DMS153 (cell line): Measurements from ENCODE around the gene SECTM1.

Experiments used
- DNase-seq: peaks from one replicate; lab custom pipeline; 2025; lab: John Stamatoyannopoulos, UW

The SECTM1 gene

GRCh38 chr17:82315703-82316358, 17.7 kb downstream of the SECTM1 start:
- no peak for DNase-seq

- DNase-seq, result no peak
These were observed 18.6 kb downstream of the SECTM1 start for GRCh38 chr17:82314727-82315605.

GRCh38 chr17:82314012-82314726, 19.4 kb downstream of the SECTM1 start:
- DNase-seq, result no peak

- DNase-seq, result no peak
These were observed 20.2 kb downstream of the SECTM1 start for GRCh38 chr17:82313195-82314011.

- no peak for DNase-seq
These were observed 21.6 kb downstream of the SECTM1 start for GRCh38 chr17:82311971-82312370.

GRCh38 chr17:82310877-82311276, 22.7 kb downstream of the SECTM1 start:
- no peak for DNase-seq

- no peak for DNase-seq
These were observed 23.7 kb downstream of the SECTM1 start for GRCh38 chr17:82309656-82310570.

GRCh38 chr17:82305727-82306300, 27.8 kb downstream of the SECTM1 start:
- DNase-seq, result no peak

- DNase-seq, result no peak
These were observed 28.5 kb downstream of the SECTM1 start for GRCh38 chr17:82304826-82305726.

GRCh38 chr17:82303944-82304808, 29.4 kb downstream of the SECTM1 start:
- DNase-seq, result no peak

- DNase-seq, result no peak
These were observed 30.3 kb downstream of the SECTM1 start for GRCh38 chr17:82302991-82303943.

- no peak for DNase-seq
These were observed 31.0 kb downstream of the SECTM1 start for GRCh38 chr17:82302568-82302963.

GRCh38 chr17:82301916-82302567, 31.5 kb downstream of the SECTM1 start:
- no peak for DNase-seq

GRCh38 chr17:82301300-82301915, 32.2 kb downstream of the SECTM1 start:
- DNase-seq, result no peak

GRCh38 chr17:82300707-82301270, 32.8 kb downstream of the SECTM1 start:
- DNase-seq, result no peak

- no peak for DNase-seq
These were observed 33.3 kb downstream of the SECTM1 start for GRCh38 chr17:82300228-82300627.
